ENCODE data around the gene CCDC170.
"Not testable (repeated sequence)": the region's sequence is repeated elsewhere in the genome, so short reads cannot be mapped to it uniquely, and the experiment has no call there.

Gene CCDC170, protein sequence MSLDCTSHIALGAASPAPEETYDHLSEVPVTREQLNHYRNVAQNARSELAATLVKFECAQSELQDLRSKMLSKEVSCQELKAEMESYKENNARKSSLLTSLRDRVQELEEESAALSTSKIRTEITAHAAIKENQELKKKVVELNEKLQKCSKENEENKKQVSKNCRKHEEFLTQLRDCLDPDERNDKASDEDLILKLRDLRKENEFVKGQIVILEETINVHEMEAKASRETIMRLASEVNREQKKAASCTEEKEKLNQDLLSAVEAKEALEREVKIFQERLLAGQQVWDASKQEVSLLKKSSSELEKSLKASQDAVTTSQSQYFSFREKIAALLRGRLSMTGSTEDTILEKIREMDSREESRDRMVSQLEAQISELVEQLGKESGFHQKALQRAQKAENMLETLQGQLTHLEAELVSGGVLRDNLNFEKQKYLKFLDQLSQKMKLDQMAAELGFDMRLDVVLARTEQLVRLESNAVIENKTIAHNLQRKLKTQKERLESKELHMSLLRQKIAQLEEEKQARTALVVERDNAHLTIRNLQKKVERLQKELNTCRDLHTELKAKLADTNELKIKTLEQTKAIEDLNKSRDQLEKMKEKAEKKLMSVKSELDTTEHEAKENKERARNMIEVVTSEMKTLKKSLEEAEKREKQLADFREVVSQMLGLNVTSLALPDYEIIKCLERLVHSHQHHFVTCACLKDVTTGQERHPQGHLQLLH

DNA sequence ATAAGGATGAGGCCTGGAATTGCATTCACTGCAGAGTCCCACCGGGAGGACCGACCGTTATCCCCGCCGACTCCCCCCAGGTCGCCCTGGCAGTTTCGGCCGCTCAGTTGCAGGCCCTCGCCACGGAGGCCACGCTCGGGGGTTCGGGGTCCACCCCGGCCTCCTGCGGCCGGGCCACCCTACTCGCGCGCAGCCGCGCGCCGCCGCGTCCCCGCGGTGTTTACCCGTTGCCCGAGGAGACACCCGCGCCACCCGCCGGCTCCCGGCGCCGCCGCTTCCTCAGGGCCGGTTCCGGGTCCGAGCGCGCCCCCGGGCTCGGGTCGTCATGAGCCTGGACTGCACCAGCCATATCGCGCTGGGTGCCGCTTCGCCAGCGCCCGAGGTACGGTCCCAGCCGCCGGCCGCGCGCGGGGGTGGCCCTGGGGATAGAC, at the start of gene CCDC170:
Gene CCDC170 (plus strand): TSS at position 214 of the 431 bp plus-strand sequence. CDS start 112 bp downstream, at position 326.
- in situ Hi-C loops (cut with HindIII; ENCODE audit: low sequenced_read_pairs): no loop called here

DNA sequence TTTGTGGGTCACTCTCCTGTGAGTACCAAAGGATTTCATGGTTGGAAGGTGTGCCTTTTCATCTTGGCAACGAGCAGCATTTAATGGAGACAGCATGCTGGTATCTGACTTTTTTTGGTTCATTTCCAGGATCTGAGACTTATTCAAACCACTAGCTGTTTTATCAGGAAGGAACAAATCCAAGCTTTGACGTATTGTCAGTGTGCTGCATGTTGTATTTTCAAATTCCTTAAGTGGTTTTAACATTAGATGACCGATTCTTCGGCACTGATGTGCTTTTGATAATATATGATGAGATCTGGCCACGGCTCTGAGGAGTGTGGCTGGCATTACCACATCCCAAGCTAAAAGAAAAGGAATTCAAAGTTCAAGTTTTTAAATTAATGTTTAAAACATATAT, 48.3 kb upstream of the CCDC170 start:
- in situ Hi-C loops (cut with HindIII; ENCODE audit: low sequenced_read_pairs): no loop called here

DNA sequence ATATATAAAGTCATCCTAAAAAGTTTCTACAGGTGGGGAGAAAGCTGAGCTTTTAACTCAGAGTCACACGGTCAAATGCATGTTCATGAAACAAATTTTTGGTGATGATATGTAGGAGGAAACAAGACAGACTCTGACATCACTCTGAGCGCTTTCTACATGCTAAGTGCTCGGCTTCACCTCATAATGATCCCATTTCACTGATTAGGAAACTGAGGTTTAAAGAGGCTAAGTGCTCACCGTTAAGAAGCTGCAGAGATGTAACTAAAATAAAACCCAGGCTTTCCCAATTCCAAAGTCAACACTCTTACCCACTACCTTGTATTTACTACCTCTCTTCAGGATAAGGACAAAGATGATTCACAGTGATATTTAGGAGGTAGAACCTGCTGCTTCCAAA, 46.6 kb upstream of the CCDC170 start:
- in situ Hi-C loops (cut with HindIII; ENCODE audit: low sequenced_read_pairs): no loop called here

DNA sequence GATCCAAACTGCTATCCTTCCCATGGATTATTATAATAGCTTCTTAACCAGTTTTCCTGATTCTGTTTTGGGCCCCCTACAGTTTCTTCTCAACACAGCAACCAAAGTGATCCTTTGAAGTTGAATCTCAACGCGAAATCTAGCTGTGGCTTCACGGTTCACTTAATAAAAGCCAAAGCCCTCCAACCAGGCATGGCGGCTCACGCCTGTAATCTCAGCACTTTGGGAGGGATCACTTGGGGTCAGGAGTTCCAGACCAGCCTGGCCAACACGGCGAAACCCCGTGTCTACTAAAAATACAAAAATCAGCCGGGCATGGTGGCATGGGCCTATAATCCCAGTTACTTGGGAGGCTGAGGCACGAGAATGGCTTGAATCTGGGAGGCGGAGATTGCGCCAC, 45.2 kb upstream of the CCDC170 start:
- in situ Hi-C loops (cut with HindIII; ENCODE audit: low sequenced_read_pairs): no loop called here

DNA sequence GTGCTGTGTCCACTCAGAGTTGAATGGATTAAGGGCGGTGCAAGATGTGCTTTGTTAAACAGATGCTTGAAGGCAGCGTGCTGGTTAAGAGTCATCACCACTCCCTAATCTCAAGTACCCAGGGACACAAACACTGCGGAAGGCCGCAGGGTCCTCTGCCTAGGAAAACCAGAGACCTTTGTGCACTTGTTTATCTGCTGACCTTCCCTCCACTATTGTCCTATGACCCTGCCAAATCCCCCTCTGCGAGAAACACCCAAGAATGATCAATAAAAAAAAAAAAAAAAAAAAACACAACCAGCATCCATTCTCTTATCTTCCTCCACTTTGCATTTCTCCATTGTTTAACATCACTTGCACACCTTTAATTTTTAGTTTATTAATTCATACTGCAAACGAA, 42.9 kb upstream of the CCDC170 start:
- in situ Hi-C loops (cut with HindIII; ENCODE audit: low sequenced_read_pairs): not testable (repeated sequence)

DNA sequence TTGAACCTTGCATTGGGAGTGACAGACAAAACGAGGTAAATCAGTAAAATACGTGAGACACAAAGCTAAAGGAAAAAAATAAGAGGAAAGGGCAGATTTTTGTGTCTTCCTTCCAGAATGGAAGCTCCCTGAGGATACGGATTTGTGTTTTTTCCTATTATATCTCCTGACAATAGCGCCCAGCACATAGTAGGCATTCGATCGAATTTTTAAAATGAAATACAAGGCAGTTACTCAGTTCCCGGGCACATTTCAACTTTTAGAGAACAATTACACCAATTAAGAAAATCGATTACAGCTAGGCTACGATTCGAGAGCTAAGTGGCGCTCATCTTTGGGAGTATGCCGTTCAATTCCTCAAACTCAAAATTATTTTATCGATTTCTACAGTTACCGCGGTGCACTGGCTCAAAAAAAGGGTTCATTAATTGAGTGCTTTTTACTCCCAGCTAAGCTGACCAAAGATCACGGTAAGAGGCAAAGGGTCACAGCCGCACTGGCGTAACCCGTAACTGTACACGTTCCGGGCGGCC, 42.3 kb upstream of the CCDC170 start:
- in situ Hi-C loops (cut with HindIII; ENCODE audit: low sequenced_read_pairs): no loop called here

DNA sequence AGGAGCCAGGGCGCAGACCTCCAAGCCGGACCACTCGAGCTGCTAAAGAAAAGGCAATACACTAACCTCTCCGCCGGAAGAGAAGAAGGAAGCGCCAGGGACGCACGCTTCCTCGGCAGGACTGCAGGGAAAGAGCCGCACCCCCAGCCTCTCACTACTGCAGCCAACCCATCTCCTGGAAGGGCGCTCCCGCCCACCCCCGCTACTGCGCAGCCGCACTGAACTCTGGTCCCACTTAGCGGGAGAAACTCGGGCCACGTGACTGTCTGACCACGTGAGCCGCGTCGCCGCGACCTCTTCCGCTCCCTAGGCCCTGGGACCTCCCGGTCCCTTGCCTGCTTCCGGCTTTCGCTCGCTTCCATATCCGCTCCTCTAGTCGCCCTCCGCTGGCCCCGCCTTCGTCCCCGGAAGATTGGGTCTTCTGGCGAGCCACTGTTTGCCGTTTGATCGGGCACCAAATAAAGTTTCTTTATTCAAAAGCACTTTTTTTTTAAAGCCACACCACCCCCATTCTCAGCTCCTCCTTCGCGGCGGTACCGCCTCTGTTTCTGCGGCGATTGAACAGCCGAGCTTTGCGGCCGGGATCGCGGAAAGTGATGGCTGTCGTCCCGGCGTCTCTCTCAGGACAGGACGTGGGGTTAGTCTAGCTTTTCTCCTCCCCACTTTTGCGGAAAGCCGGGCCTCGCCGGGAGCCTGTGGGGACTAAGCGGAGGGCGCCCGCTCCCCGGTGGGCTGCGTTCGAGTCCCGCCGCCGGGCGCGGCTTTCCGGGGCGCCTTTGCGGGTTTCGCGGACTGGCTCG, 41.7 kb upstream of the CCDC170 start, which contains the start of gene RMND1:
Gene RMND1 (minus strand): TSS at position 177 of the 800 bp plus-strand sequence. CDS start 6,315 bp downstream, outside the sequence.
- in situ Hi-C loops (cut with HindIII; ENCODE audit: low sequenced_read_pairs): no loop called here

DNA sequence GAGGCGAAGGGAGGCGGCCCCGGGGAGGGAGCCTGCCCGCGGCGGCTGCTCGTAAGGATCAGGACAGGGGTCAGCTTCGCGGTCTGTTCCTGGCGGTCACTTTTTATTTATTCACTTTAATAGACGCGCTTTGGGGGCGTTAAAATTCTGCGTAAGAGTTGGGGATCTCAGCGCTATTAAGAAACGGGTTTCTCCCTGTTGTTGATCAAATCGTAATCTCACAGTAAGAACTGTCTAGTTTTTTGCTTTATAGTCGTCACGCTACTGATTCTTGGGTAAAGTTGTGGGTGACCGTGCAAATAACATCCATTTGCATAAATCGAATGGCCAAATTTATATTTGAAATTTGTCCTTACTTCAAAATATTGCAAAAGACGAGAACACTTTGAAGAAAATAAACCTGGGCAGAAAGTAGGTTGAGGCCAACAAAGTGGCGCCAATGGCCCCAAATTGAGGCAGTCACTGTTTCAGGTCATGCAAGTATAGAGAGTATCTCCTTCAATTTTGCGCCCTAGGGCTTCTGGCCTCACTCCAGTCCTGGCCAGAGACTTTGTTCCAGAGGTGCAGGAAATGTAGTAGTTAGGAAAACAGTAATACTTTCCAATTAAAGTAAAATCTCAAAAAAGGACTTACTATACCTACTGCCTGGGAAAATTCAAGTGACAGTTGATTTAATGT, 40.9 kb upstream of the CCDC170 start:
- in situ Hi-C loops (cut with HindIII; ENCODE audit: low sequenced_read_pairs): no loop called here

DNA sequence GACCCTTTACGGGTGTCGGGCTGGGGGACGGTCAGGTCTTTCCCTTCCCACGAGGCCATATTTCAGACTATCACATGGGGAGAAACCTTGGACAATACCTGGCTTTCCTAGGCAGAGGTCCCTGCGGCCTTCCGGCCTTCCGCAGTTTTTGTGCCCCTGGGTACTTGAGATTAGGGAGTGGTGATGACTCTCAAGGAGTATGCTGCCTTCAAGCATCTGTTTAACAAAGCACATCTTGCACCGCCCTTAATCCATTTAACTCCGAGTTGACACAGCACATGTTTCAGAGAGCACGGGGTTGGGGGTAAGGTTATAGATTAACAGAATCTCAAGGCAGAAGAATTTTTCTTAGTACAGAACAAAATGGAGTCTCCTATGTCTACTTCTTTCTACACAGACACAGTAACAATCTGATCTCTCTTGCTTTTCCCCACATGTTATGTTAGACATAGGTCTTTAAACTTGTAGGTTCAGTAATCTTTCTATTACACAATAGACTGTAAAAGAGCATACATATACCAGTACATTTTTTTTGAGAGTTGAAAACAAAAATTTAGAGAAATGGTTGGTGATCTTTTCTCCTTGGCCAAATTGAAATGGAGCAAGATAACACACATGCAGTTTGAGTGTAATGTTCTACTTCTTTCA, 37.9 kb upstream of the CCDC170 start:
- in situ Hi-C loops (cut with HindIII; ENCODE audit: low sequenced_read_pairs): not testable (repeated sequence)

DNA sequence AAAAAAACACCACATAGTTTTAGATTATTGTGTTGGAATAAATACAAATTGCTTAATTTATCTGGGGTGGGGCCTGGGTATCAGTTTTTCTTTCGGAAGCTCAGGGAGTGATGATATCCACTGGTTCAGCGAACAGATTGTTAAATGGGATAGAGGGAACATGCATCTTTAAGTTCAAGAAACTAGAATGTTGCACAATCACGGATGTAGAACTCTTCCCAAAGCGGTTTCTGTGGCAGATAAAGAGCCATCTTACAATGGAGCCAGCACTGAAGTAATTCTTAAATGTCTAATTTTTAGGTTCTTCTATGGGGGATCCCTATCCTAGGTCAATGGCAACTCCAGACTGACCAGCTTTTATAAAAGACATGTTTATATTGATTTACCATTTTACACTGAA, 32.1 kb upstream of the CCDC170 start:
- in situ Hi-C loops (cut with HindIII; ENCODE audit: low sequenced_read_pairs): no loop called here

DNA sequence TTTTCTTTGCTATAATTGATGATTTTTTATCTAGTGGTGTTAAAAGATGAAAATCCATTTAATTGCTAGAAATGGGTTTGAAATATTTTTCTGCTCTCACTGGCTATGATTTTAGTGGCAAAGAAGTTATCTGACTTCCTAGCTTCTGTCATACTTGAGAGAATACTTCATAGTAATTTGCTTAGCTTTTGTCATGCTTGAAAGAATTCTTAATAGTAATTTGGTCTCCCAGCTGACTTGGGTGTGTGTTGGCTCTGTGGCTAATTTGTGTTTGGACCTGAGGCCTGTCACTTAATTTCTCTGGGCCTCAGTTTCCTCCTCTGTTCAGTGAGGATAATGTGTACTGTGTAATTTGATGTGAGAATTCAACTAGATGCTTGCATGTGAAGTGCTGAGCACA, 29.1 kb upstream of the CCDC170 start:
- in situ Hi-C loops (cut with HindIII; ENCODE audit: low sequenced_read_pairs): no loop called here

DNA sequence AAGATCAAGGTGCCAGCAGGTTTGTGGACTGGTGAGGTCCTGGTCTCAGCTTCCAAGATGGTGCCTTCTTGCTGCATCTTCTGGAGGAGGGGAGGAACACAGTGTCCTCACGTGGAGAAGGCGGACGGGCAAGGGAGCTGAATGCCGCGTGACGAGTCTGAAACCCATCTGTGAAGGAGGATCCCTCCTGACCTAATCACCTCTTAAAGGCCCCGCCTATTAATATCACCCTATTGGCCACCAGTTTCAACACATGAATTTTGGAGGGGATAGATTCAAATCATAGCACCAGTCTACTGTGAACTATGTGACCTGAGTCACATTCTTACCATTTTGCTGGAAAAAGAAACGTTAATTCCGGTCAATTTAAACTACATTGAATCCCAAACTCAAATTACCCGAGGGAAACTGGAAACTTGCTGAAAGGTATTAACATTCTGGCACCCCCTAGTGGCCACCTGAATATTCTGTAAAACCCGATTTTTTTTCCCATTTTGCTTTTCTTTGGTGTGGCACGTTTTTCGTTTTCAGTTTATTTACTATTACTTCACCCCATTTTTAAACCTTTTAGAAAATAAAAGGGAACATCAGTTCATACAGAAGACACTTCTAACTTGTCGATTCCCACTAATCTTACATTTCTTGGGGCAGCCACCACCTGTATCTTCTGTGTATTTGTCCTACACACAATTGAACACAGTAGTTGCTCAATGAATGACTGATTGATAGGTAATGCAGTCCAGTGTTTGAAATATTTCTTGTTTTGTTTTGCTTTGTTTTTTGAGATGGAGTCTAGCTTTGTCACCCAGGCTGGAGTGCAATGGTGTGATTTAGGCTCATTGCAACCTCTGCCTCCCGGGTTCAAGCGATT, 17.9 kb upstream of the CCDC170 start:
- in situ Hi-C loops (cut with HindIII; ENCODE audit: low sequenced_read_pairs): no loop called here

DNA sequence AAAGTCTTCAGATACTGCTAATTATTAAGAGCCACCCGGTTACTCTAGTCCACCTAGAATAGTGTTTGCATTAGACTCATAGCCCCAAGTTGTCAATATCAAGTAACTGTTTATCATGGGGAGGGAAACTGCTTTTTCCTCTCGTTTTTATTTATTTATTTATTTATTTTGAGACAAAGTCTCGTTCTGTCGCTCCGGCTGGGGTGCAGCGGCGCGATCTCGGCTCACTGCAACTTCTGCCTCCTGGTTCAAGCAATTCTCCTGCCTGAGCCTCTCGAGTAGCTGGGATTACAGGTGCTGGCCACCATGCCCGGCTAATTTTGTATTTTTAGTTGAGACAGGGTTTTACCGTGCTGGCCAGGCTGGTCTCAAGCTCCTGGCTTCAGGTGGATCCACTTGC, 16.1 kb upstream of the CCDC170 start:
- in situ Hi-C loops (cut with HindIII; ENCODE audit: low sequenced_read_pairs): no loop called here

DNA sequence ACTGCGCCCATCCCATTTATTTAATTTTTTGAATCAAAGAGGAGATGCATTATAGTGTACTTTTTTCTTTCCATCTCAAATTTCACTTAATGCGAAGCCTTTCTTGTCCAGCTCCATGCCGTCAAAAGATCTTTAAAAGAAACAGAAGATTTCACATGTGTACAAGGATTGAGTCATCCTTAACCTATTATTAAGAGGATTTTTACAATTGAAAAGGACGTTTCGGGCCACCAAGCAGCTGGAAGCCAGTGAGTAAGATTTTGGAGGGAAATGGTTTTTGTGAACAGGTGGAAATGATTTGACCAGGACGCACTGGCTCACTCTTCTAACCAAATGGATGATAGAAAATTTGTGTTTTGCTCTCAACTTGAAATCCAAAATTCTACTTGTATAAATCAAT, 15.1 kb upstream of the CCDC170 start:
- in situ Hi-C loops (cut with HindIII; ENCODE audit: low sequenced_read_pairs): no loop called here

DNA sequence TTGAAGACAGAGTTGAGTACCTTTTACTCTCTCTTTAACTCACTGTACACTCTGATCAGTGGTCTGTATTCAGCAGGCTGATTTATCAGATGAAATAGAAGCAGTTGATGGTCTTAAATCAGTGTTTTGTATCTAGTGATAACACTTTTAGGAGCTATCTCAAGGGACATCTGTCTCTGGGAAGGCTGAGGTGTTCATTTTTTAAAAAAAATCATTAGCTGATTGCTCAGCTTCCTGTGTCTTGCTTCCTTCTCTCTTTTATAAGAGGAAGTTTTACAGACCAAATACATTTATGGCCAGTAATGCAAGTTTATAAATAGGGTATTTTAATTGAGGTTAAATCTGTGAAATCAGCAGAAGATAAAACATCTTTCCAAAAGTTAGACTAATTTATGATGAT, 12.0 kb upstream of the CCDC170 start:
- in situ Hi-C loops (cut with HindIII; ENCODE audit: low sequenced_read_pairs): no loop called here

DNA sequence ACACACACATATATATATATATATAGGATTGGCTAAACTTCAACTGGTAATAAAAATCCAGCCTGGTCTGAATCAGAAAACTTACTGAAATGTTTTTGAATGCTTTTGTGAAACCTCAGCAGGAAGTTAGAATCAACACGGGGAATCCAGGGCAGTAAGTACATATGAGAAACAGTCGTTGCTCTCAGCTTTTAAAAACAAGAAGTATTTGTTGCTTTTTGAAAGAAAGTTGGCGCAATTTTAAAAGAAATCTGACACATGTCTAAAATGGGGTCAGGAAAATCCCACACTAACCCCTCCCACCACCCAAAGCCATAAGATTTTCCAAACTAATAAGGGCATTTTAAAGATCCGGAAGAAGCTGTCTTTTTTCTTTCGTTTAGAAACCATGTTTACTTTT, 11.5 kb upstream of the CCDC170 start:
- in situ Hi-C loops (cut with HindIII; ENCODE audit: low sequenced_read_pairs): no loop called here

DNA sequence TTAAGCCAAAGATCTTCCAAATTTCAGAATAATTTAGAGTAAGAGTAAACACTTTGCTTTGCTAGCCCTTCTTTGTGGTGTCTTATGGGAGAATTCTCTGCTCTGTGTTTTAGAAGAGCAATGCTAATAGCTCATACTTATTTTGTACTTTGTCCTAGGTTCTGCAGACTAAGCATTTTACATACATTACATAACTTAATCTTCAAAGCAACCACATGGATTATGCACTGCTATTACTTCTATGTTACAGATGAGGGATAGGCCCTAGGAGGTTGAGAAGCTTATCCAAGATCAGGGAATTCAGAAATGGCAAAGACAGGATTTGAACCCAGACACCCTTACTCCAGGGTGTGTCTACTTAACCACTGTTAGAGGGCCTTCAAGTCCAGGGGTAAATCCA, 9.8 kb upstream of the CCDC170 start:
- in situ Hi-C loops (cut with HindIII; ENCODE audit: low sequenced_read_pairs): no loop called here

DNA sequence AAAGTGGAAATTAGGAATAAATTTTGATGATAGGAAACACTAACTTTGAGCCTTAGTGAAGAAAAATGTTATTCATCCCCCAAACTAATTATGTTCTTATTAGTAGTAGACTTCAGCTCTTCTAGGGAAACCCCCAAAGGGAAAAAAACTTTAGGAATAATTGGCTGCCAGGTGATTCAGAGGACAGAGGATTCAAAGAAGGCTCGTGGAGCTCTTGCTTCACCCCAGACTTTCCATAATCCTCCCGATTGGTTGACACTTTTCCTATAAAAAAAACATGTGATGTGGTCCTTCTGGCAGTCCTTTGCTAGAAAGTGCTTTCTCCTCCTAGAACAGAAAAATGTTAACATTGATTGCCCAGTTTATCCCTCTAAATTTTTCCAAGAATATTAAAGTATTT, 5.6 kb upstream of the CCDC170 start:
- in situ Hi-C loops (cut with HindIII; ENCODE audit: low sequenced_read_pairs): no loop called here

DNA sequence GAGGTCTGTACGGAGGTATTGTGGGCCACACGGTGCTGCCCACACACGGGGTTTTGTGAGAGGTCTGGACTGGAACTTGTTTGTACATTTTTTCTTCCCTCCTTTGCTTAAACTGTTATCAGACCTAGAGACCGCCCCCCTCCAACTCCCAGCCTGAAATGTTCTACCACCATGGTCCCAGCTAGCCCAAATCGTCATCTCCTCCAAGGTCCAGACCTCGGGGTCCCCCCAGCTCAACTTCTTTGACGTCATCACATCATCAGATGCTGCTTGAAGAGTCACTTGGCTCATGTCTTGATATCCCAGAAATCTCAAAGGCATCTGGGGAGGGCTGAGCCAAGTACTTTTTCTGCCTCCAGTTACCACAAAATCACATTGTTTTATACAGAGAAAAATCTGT, 2.8 kb upstream of the CCDC170 start:
- in situ Hi-C loops (cut with HindIII; ENCODE audit: low sequenced_read_pairs): no loop called here

Data from DLD1 (cell line).